ENCODE data around the gene ZNF425.
"Not testable (repeated sequence)": the region's sequence is repeated elsewhere in the genome, so short reads cannot be mapped to it uniquely, and the experiment has no call there.

Gene ZNF425

DNA sequence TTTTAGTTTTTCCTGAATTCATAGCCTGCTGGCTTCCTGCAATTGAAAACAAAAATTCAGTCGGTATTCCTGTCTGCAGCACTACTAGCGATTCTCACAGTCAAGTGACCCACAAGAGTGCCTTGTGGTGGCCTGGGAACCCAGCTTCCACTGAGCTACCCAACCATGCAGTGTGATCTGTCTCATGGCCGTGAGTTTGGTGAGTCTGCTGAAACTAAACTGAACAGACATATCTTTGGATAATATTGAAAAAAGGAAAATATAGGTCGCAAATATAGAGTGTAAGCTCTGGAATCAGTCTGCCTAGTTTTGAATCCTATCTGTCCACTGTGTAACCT, 53.7 kb downstream of the ZNF425 start:
- no peak for DNase-seq

DNA sequence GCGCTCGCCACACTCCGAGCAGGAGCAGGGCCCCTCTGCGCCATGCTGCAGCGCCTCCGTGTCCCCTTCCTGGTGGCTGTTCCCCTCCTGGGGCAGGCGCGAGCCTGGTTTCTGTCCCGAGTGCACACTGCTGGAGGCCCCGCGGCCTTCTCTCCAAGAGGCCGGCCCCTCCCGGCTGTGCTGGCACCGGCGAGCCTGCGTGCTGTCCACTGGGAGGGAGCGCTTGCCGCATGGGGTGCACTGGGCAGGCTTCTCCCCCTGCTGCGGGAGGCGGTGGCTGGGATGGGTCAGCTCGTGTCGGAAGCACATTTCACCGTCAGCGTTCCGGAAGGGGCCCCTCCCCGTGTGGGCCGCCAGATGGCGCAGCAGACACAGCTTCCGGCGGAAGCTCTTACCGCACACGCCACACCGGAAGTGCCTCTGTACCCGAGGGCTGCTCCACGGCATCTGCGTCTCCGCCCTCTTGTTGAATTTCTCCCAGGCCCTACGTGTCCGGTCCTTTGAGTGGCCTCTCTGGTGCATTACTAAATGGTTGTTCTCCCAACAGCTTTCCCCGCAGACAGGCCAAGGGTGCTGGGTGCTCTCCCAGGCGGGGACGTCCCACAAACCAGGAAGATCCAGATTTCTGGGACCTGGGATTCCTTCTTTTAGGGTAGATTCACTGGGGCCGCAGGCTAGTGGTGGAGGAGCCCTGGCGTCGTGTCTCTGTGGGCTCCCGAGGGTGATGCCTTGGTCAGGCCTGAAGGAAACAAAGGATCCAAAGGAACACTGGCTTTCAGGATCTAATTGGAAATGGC, 54.3 kb downstream of the ZNF425 start:
- peak; percentile 38 to 42 for DNase-seq

DNA sequence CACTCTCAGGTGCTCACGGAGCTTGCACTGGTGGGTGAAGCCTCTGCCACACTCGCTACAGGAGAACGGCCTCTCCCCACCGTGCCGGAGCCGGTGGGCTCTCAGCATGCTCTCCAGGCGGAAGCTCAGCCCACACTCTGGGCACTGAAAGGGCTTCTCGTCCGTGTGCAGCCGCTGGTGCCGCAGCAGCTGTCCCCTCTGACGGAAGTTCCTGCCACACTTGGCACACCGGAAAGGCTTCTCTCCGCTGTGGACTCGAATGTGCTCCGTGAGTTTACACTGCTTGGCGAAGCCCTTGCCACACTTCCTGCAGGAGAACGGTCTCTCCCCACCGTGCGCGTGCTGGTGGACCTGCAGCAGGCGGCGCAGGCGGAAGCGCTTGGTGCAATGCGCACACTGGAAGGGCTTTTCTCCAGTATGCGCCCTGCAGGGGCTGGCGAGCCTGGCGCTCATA, 54.9 kb downstream of the ZNF425 start:
- no peak for DNase-seq

DNA sequence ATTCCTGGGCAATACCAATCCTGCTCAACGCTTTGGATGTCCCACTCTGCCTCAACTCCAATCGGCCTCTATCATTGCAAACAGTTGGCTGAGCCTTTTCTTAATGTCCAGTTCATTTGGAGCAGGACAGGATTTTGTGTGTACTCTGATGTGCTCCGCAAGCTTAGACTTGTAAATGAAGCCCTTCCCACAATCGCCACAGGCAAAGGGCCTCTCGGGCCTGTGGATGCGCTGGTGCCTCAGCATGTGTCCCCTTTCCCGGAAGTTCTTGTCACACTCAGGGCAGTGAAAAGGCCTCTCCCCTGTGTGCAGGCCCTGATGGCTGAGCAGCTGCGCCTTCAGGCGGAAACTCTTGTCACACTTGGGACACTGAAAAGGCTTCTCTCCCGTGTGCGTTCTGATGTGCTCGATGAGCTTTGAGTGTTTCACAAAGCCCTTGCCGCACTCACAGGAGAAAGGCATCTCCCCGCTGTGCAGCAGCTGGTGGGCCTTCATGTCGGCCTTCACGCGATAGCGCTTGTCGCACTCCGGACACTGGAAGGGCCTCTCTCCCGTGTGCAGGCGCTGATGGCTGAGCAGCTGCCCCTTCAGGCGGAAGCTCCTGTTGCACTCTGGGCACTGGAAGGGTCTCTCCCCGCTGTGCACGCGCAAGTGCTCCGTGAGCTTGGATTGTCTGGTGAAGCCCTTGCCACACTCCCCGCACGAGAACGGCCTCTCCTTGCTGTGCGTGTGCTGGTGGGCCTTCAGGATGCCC, 55.6 kb downstream of the ZNF425 start:
- DNase-seq: no peak

DNA sequence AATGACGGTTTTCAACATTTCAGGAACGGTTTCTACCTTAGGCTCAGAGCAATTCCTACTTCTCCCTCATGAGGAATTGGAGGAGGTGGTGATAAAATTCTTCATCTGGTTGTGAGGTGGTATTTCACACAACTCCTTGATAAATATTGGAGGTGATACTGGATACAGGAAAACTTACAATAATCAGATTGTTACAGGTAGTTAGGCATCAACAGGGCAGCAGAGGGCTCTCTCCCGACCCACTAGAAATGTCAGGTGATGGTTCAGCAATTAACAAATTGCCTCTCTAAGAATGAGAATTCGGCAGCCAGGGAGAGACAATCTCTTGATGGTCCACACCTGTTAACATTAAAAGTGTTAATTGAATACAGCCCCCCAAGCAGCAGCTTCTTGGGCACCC, 58.3 kb downstream of the ZNF425 start:
- no peak for DNase-seq

DNA sequence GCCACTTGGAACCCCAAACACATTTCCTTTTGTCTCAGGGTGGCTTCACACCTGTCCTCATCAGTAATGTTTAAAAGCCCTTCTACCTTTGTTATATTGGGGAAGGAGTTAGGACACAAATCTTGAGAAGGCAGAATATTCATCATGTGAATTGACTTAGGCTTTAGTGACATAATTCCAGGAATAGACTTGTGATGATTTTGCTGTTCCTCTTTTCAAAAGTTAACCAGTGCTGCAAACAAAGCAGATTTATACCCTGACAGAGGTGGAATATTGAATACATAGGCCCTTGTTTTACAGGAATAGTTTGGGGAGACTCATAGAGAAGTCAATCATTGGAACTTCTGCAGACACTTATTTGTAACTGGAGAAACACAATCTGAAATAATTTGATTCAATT, 62.6 kb downstream of the ZNF425 start:
- DNase-seq: no peak

DNA sequence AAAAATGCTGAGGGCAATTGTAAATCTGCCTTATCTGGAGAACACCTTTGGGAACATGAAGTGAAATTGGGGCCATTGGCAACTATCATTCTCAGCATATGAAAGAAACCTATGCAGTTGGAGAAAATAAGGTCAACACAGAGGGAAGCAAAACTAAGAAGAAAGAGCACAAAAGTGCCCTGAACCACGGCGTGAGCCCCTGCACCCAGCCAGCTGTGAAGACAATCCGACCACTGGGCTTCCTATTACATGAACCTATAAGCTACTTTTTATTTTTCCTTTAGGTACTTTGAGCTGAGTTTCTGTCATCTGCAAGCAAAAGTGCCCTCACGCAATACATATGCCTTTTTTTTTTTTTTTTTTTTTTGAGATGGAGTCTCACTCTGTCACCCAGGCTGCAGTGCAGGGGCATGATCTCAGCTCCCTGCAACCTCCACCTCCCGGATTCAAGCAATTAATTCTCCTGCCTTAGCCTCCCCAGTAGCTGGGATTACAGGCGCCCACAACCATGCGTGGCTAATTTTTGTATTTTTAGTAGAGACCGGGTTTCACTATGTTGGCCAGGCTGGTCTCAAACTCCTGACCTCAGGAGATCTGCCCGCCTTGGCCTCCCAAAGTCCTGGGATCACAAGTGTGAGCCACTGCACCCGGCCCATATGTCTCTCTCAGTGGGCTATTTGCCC, 63.8 kb downstream of the ZNF425 start:
- DNase-seq: not testable (repeated sequence)

DNA sequence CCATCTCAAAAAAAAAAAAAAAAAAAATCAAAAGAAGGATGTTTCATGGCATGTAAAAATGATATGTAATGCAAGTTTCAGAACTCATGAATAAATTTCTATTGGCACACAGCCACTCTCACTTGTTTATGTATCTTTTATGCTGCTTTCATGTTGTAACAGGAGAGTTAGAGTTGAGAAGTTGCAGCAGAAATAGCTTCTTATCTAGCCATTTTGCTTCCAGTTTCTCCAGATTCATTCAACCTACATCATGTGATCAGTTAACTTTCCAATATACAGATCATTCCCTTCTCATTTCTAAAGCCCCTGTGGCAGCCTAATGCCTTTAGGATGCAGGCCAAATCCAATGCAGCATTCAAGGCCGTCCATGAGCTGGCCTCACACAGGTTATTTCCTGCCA, 66.0 kb downstream of the ZNF425 start:
- DNase-seq: no peak

DNA sequence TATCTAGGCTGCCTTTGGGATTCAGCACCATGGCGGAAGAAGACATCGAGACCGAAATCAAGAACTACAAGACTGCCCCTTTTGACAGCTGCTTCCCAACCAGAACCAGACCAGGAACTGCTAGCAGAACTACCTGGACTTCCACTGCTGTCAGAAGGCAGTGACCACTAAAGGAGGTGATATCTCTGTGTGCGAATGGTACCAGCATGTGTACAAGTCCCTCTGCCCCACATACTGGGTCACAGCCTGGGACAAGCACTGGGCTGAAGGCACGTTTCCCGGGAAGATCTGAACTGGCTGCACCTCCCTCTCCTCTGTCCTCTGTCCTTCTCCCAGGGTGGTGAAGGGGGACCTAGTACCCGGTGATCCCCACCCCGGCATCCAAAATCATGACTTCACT, 72.2 kb downstream of the ZNF425 start:
- no peak for DNase-seq

DNA sequence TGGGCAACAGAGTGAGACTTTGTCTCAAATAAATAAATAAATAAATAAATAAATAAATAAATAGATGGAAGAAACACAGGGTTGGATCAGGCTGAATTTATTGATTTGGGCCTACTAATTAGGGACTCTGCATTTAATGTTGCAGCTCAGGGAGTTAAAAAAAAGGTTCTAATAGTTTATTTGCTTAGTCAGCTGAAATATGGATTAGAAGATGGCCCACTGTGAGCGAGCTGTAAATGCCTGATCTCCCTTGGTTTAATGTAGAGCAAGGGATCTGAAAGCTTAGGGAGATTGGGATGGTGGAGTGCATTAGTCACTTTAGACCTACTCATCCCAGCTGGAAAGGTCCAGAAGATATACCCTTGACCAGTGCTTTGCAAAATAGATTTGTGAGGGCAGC, 72.7 kb downstream of the ZNF425 start:
- DNase-seq: no peak
